Transverse colon (tissue), 4 donors: ENCODE results near the gene SYT12. TPM values are rescaled to one million over a fixed set of nuclear protein-coding genes. Genes with fewer than 3 reads are reported as not detected.

Source experiments
- DNase-seq: peaks from one replicate; pipeline ENCODE4 v3.0.0-alpha.2; 2019
- H3K27ac ChIP-seq, 4 donors: fragments of 200-600 bp; sonication (generic); 2 replicates each; pipeline ENCODE4 v1.5.1; 2016 to 2018; ENCODE audit warnings: inconsistent platforms in 4 of 4
- H3K27me3 ChIP-seq: fragments of 200-600 bp; sonication (generic); 2 replicates; pipeline ENCODE4 v1.5.1; 2017; ENCODE audit warnings: inconsistent platforms
- H3K36me3 ChIP-seq, 4 donors: fragments of 200-600 bp; sonication (generic); 2 replicates each; pipeline ENCODE4 v1.5.1; 2017 to 2019; ENCODE audit warnings: inconsistent platforms in 4 of 4
- H3K4me1 ChIP-seq, 4 donors: fragments of 200-600 bp; sonication (generic); 2 replicates each; pipeline ENCODE4 v1.5.1; 2017 to 2020; ENCODE audit warnings: inconsistent platforms in 4 of 4
- H3K4me3 ChIP-seq, 4 donors: fragments of 200-600 bp; sonication (generic); 1 replicate in 1 of 4; 2 replicates in 3 of 4; pipeline versions ENCODE4 v1.5.1 to v1.6.1; 2017 to 2019; ENCODE audit warnings: inconsistent platforms in 4 of 4
- H3K9me3 ChIP-seq, 2 donors: fragments of 200-600 bp; sonication (generic); 2 replicates each; pipeline ENCODE4 v1.5.1; 2017 to 2019; ENCODE audit warnings: inconsistent platforms in 2 of 2
- CTCF ChIP-seq, 5 experiments: fragments of 200-600 bp in 3 of 5; fragments of 450-650 bp in 2 of 5; sonication (generic) in 3 of 5; IDR thresholded peaks; 1 replicate in 2 of 5; 2 replicates in 3 of 5; pipeline ENCODE4 v1.5.1; 2016 to 2017; ENCODE audit warnings: antibody characterized with exemption in 5 of 5, inconsistent platforms in 3 of 5, mild to moderate bottlenecking in 2 of 5, moderate library complexity in 1 of 5
- EP300 ChIP-seq: sonication (generic); formaldehyde crosslinking; IDR thresholded peaks from one replicate; pipeline ENCODE4 v1.6.1; 2017; ENCODE audit warnings: antibody characterized with exemption, low read depth
- POLR2A ChIP-seq: fragments of 450-650 bp; IDR thresholded peaks from one replicate; pipeline ENCODE4 v1.6.1; 2016; ENCODE audit warnings: antibody characterized with exemption, mild to moderate bottlenecking, moderate library complexity
- POLR2AphosphoS5 ChIP-seq, 3 donors: sonication (generic); formaldehyde crosslinking; IDR thresholded peaks; one replicate each; pipeline ENCODE4 v1.6.1; 2016; ENCODE audit warnings: antibody characterized with exemption in 3 of 3
- WGBS, 2 donors: methylation state at CpG; one replicate each; pipeline ENCODE4 v1.1.5; 2018; ENCODE audit warnings: low coverage in 1 of 2; 5-methylcytosine and 5-hydroxymethylcytosine counted together
- in situ Hi-C, 4 donors: fragments of 200-750 bp; cut with MboI; loops; one replicate each; pipeline versions ENCODE4 v1.15.0 to v1.15.1; 2017; ENCODE audit warnings: low sequenced_read_pairs in 3 of 4, low pct_ligation_motif_present in 1 of 4, low pct_unique_long_range_greater_than_20kb in 1 of 4
- intact Hi-C: fragments of 100-400 bp; cut with DNase I; formaldehyde crosslinking; loops from one replicate; pipeline ENCODE4 v1.15.1; 2023; ENCODE audit warnings: low total_unique reads
- total RNA-seq, 4 donors: library from RNA; depleted of rRNA; stranded (reverse); fragments of >200 nt; gene quantifications; one replicate each; pipeline ENCODE4 v1.1.0, GENCODE V29; 2016

SYT12 gene
- total RNA-seq, 4 donors from 2014 or later: not detected

GRCh38 chr11:66975405-66976027 is 47.4 kb upstream of the SYT12 start:
- Histone ChIP-seq H3K4me3 (peak overlapping the region in 1 of 4 donors; percentile 21), H3K27me3 (no peaks in the 10 kb centered on the region), H3K36me3 (no peaks in the 10 kb centered on the region), H3K9me3 (no peaks in the 10 kb centered on the region), H3K4me1 (peaks cover 0 to 5% (median 4%) of the 10 kb centered on the region in 4 donors), H3K27ac (peak overlapping the region in 1 of 4 donors; percentile 17)
- TF ChIP-seq POLR2A (no peak), CTCF (IDR thresholded peaks at IDR 0.05) (no peak), EP300 (no peak), POLR2AphosphoS5 (IDR thresholded peaks at IDR 0.05) (no peak)
- in situ Hi-C loops: no loop called here
- no peak for DNase-seq
- 50 to 66% methylated on average over 2 to 11 of the region's 11 CpGs for WGBS, 2 donors
- intact Hi-C loops: no loop called here

DNA sequence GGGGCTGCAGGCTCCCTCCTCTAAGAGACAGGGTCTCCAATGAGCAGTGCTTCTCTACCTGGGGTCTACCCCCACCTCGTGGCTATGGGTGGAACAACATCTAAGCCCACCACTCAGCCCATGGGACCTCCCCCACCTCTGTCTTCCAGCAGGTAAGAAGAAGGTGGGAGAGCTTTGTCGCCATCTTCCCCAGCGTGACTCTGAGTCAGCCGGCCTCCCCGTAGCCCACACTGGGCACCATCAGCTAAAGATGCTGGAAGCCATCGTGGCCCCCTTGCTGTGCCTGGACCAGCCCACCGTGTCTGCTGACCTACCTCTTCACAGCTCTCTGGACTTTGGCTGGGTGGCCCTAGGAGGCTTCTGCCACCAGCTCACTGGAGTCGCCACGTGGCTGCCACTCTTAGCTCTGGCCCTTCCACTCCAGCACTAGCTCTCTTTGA is 46.9 kb upstream of the SYT12 start:
- Histone ChIP-seq H3K27me3 (no peaks in the 10 kb centered on the region), H3K4me3 (peak overlapping the region in 1 of 4 donors; percentile 21), H3K4me1 (peaks cover 0 to 5% (median 3%) of the 10 kb centered on the region in 4 donors), H3K27ac (no peak overlapping the region), H3K9me3 (no peaks in the 10 kb centered on the region), H3K36me3 (no peaks in the 10 kb centered on the region)
- WGBS, 2 donors: 40% methylated on average over 9 of the region's 9 CpGs; no CpG with 5 or more reads in 1 of the 2 donors
- in situ Hi-C loops (no loop called here), intact Hi-C loops (no loop called here)
- TF ChIP-seq EP300 (no peak), POLR2A (no peak), CTCF (IDR thresholded peaks at IDR 0.05) (peak in 4 of 5 experiments; percentile 23 to 38 (median 34)), POLR2AphosphoS5 (IDR thresholded peaks at IDR 0.05) (no peak)
- no peak for DNase-seq

DNA sequence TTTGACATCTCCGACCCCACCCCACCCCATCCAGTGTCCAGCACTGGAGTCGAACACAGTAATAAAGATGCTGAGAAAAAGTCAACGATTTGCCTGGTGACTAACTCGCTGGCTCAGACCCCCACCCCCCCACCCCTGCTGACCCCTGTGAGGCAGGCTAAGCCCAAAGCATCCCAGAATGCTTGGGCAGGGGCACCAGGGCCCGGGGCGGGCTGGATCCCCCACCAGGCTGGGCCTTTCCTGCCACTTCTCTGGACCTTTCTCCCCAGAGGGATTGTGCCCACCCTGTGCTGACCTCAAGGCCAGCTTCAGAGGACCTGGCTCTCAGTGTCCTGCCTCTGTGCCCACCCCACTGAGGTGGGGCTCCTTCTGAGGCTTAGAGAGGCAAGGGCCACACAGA is 46.0 kb upstream of the SYT12 start:
- 86% methylated on average over 6 of the region's 6 CpGs; no CpG with 5 or more reads in 1 of the 2 donors for WGBS, 2 donors
- Histone ChIP-seq H3K4me1 (peaks cover 0 to 7% (median 6%) of the 10 kb centered on the region in 4 donors), H3K36me3 (no peaks in the 10 kb centered on the region), H3K4me3 (no peak overlapping the region), H3K27ac (no peak overlapping the region), H3K9me3 (no peaks in the 10 kb centered on the region), H3K27me3 (no peaks in the 10 kb centered on the region)
- no peak for TF ChIP-seq CTCF (IDR thresholded peaks at IDR 0.05)
- TF ChIP-seq POLR2A: no peak
- TF ChIP-seq POLR2AphosphoS5 (IDR thresholded peaks at IDR 0.05): no peak
- no peak for TF ChIP-seq EP300
- in situ Hi-C loops (no loop called here), intact Hi-C loops (no loop called here)
- no peak for DNase-seq

GRCh38 chr11:66978229-66978628 is 44.7 kb upstream of the SYT12 start:
- intact Hi-C loops: no loop called here
- Histone ChIP-seq H3K36me3 (no peaks in the 10 kb centered on the region), H3K27ac (no peak overlapping the region), H3K4me3 (no peak overlapping the region), H3K9me3 (no peaks in the 10 kb centered on the region), H3K27me3 (no peaks in the 10 kb centered on the region), H3K4me1 (peaks cover 0 to 11% (median 7%) of the 10 kb centered on the region in 4 donors)
- WGBS, 2 donors: 82% methylated on average over 2 of the region's 2 CpGs; no CpG with 5 or more reads in 1 of the 2 donors
- no peak for DNase-seq
- TF ChIP-seq CTCF (IDR thresholded peaks at IDR 0.05) (no peak), EP300 (no peak), POLR2A (no peak), POLR2AphosphoS5 (IDR thresholded peaks at IDR 0.05) (no peak)
- in situ Hi-C loops: no loop called here
